H1 (cell line): ENCODE data around the gene REPS2. TPM values are rescaled to one million over a fixed set of nuclear protein-coding genes. Genes with fewer than 3 reads are reported as not detected.

Experiments used
- CHD7 ChIP-seq: fragments of 300-600 bp; sonication (generic); IDR thresholded peaks from 2 replicates; pipeline ENCODE4 v1.7.1; 2012; ENCODE audit warnings: low read length, moderate library complexity, mild to moderate bottlenecking, inconsistent platforms; ENCODE audit not compliant: insufficient replicate concordance
- E2F6 ChIP-seq: IDR thresholded peaks from 2 replicates; pipeline ENCODE4 v1.6.1; 2012; ENCODE audit warnings: inconsistent platforms
- POLR2A ChIP-seq, 2 experiments: IDR thresholded peaks; 1 replicate in 1 of 2; 2 replicates in 1 of 2; pipeline ENCODE4 v1.6.1; 2011; ENCODE audit warnings: low read depth in 2 of 2, low read length in 2 of 2, mild to moderate bottlenecking in 2 of 2; ENCODE audit errors: control extremely low read depth in 1 of 2
- polyA plus RNA-seq, 7 experiments: library from polyadenylated mRNA; depleted of rRNA in 3 of 7; stranded (reverse) in 5 of 7; unstranded in 2 of 7; fragments of >200 nt in 5 of 7; fragments of 200-250 nt in 2 of 7; gene quantifications; 1 replicate in 5 of 7; 2 replicates in 1 of 7; 4 replicates in 1 of 7; pipeline versions ENCODE4 v1.2.1 to v1.2.3, GENCODE V29; 2011 to 2013; ENCODE audit warnings: missing spikeins in 2 of 7, mixed read lengths in 2 of 7
- total RNA-seq: library from RNA; stranded (reverse); fragmentation: NEBNext Ultra II Directional; extraction: Animal tissue kit (Norgen Biotek cat#: 25700); gene quantifications from 2 replicates; pipeline ENCODE4 v1.2.1, GENCODE V29; 2021

The REPS2 gene
- total and polyA plus RNA-seq, 2 of the 8 experiments (the other 6 are each of a cell fraction or from before 2014, with no cell fraction given): 0.79 to 4.3 TPM

- no peak for TF ChIP-seq E2F6
- no peak for TF ChIP-seq CHD7
- no peak for TF ChIP-seq POLR2A (IDR thresholded peaks at IDR 0.05; ENCODE audit: control extremely low read depth in 1 of 2, low read depth in 2 of 2, low read length in 2 of 2)
- TF ChIP-seq, all 59 proteins: peak for 0
These were observed 125.8 kb downstream of the REPS2 start (continued) for GRCh38 chrX:17072301-17072700.
